ENCODE results near the gene CCR5.
"Not testable (repeated sequence)": the region's sequence is repeated elsewhere in the genome, so short reads cannot be mapped to it uniquely, and the experiment has no call there.

The CCR5 gene

DNA sequence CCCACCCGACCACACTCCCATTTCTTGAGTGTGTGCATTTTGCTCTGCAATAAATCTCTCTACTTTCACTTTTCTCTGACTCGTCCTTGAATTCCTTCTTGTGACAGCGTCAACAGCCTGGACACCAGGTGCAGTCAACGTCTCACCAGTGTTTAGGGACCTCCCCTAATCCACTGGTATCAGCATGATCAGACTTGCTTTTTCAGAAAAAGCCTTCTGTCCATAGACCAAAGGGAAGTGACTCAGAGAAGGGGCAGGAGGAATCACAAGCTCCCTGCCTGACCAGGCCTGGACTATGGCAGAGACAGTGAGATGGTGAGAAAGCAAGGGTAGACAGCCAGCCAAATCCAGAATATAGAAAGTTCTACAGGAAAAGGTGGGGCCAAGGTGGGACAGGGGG lies 15.5 kb downstream of the CCR5 start:
- no peak for DNase-seq (ENCODE audit: low spot score)

DNA sequence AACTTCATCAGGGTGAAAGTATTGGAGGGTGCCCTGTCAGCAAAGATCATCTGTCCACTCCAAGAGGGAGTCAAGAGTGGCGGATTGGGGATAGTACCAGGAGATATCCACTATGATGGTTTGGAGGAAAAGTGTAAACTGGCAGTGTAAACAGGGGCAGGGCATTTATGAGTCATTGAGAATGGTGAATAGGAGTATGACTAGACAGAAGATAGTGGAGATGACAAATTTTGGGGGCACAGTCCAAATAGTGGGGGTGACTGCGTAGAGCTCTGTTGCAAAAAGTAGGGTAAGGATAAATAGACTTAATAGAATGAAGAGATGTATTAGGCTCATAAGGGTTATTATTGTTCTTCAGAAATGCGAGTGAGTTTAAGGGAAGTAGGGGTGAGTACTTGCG lies 18.1 kb downstream of the CCR5 start:
- not testable (repeated sequence) for DNase-seq (ENCODE audit: low spot score)

DNA sequence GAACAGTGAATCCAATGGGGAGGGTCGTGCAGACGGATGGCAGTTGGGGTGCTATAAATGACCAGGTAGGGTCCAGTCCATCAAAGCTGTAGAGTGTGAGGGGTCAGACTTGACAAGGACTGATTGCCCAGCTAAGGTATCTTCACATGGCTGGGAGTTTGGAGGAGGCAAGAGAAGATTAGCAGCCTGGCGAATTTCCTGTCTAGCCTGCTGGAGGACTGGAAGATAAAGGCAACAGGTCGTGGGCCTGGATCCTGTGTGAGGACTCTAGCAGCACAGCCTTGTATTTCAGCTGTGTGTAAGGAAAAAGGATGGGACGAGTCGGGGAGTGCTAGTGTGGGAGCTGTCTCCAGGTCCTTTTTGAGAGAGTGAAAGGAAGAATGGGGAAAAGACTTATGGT lies 18.6 kb downstream of the CCR5 start:
- DNase-seq (ENCODE audit: low spot score): no peak

DNA sequence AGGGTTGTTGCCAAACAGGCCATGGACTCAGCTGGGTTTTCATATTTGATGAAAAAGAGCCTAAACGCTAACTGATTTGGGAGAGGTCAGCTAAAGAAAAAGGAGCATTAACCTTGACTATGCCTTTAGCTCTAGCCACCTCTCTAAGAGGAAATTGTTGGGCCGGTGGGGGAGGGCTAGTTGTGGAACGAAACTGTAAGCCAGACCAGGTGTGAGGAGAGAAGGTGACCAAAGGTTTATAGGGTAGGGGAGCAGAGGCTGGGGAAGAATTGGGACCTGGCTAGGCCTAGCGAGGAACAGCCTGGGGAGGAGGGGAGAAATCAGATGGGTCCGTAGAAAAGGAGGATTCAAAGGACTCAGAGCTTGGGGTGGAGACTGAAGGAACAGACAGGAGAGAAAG lies 20.8 kb downstream of the CCR5 start:
- DNase-seq (ENCODE audit: low spot score): not testable (repeated sequence)

DNA sequence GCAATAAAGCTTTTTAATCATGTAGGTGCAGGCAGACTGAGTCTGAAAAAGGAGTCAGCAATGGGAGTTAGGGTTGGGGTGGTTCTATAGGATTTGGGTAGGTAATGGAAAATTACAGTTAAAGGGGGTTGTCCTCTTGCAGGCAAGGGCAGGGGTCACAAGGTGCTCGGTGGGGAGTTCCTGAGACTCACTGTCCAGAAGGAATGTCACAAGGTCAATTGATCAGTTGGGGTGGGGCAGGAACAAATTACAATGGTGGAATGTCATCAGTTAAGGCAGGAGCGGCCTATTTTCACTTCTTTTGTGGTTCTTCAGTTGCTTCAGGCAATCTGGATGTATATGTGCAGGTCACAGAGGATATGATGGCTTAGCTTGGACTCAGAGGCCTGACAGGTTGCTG lies 22.3 kb downstream of the CCR5 start:
- DNase-seq (ENCODE audit: low spot score): no peak

DNA sequence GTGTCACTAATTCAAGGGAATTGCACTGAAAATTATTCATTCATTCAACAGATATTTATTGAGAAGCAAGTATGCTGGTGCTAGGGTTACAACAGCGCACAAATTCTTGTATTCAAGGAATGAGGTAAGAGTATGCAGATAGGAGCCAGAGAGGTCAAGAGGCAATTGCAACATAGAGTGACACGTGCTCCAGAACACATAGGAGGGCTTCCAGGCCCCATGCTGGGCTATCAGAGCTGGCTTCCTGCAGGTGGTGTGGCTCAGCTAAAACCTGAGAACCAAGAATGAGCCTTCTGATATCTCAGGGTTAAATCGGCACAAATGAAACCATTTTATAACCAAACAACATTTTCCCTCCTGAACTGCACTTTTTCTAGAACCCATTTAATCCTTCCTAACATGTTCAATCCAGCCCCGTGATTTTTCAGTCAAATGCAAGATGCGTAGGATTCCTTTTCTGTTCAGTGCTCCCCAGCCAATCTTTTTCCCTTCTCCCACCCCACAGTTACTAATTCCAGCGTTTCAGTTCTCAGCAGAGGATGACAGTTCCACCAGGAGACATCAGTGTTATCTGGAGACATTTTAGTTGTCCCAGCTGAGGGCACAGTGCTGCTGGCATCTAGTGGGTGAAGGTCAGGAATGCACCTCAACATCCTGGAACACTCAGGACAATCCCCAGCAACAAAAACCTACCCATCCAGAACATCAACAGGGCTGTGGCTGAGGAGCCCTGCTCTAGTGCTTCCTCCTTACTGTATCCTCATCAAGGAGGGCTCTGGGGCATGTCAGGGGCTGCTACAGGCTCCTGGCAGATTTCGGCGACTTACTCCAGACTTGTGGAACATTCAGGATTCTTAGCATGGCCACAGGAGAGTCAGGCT lies 23.0 kb downstream of the CCR5 start:
- no peak for DNase-seq (ENCODE audit: low spot score)

DNA sequence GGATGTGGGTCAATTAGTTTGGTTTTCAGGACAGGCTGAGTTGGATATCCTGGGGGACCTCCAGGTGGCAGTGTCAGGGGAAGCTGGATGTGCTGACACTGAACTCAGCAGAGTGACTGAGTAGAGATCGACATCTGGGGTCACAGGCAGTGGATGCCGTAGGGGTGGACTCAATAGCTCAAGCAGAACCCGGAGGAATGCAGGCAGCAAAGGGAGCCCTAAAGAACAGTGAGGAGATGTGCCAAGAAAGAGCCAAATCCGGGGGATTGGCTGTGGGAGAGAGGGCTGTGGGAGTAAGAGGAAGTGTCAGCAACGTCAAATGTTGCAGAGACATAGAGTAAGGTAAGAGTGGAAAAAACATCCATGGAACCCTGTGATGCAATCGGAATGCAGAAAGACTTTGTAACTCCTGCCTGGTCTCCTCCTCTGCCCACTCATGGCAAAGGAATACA lies 24.5 kb downstream of the CCR5 start:
- DNase-seq (ENCODE audit: low spot score): no peak

DNA sequence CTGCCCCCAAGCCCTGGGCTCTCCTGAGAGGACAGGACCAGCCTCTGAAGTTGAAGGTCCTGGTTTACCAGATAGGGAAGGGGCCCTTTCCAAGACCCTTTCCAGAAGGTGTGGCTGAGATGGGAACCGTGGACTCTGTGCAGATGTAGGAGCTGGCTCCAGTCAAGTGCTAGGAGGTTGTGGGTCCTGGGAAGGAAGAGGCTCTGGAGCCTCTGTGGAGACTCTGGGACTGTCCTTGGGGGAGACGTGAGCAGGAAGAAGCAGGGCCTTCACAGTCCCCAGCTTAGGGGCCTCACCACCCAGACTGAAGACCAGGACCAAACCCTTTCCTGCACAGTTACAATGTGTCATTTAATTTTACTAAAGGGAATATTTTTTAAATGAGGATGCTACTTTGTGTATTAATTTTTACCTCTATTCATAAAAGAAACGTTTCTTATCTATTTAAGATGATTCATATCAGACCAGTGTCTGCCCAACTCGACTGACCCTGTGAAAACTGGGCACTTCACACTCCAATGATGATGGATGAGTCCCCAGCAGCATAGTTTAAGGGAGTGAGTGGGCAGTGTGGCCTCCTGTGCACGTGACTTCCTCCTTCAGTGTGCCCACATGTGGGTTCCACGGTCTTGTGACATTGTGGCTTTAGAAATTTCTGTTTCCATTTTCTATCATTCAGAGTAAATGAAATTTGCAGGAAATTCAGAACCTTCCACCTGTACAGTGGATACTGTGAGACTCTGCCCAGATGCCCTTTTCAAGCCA lies 25.2 kb downstream of the CCR5 start:
- DNase-seq (ENCODE audit: low spot score): no peak

DNA sequence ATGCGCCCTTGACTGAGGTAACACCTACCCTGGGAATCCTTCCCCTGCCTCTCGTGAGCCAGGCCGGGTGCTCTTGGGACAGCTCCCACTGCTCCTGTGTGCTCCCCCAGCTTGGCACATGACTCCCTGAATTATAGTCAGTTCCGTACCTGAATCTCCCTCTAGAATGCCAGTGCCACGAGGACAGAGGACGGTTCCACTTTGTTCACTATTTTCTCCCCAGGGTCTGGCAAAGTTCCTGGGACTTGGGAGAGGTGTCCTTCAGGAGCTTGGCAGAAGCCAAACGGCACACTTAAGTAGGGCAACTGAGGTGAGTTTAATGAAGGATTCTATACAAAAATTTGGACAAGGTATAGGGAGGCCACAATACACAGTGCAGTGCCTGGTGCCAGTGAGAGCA lies 26.4 kb downstream of the CCR5 start:
- no peak for DNase-seq (ENCODE audit: low spot score)

DNA sequence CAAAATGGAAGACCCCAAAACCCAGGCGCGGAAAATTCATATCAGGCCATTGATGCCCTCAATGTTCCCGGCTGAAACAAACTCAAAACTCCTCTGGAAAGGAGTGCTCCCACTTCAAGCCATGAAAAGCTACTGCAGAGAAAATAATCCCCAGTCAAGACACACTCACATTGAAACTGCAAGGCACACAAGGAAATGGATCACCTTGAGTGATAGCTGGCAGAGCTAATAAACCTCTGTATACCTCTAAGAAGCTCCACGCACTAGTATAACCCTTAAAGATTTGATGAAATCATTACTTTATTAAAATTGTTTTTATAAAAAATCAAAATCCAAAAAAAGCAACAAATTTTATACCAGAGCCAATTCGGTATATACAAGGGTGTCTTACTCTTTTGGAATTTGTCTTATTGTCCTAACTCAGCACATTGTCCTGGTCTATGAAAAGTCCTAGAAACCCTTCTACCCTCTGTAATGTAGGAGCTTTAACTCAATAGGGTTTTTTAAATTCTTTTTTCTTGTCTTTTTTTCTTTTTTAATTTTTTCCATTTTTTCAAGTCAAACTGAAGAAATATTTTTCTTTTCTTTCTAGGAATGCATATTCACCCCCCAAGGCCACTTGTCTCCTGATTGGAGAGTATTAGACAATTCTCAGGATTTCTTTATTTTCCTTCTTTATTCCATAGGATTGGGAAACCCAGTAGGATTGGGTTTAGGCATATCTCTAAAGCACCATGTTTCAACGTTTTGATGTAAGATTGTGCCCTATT lies 27.6 kb downstream of the CCR5 start:
- DNase-seq (ENCODE audit: low spot score): no peak

DNA sequence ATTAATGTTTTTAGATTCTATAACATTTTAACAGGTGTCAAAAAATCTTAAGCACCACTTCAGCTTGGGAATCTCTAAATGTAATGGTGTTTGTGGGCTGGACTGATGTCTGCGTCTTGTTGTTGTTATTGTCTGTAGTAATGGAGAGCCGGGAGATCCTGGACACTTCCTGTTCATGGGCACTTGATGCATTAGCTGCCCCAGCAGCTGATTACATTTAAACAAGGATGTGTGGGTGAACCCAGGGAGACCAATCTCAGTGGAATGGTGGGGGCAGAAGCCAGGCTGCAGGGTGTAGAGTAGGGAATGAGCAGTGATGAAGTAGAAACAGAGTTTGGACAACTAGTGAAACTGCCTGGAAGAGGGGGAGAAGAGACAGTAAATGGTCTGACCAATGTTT lies 28.4 kb downstream of the CCR5 start:
- no peak for DNase-seq (ENCODE audit: low spot score)

DNA sequence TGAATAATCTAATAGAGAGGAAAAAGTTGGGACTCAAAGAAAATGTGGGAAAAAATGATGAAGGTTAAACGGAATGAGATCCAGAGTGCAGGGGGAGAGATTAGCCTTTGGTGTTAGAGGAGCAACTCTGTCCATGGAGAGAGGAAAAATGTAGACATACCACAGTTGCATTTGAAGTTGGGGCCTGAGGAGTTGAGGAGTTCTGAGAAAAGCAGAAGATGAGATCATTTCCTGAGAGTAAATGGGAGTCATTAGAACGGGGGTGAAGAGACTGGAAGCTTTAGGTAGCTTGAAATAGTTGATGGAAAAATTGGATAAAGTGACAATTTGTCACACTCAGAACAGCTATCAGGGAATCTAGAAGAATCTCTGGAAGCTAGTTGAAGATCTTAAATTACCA lies 28.8 kb downstream of the CCR5 start:
- DNase-seq (ENCODE audit: low spot score): no peak

DNA sequence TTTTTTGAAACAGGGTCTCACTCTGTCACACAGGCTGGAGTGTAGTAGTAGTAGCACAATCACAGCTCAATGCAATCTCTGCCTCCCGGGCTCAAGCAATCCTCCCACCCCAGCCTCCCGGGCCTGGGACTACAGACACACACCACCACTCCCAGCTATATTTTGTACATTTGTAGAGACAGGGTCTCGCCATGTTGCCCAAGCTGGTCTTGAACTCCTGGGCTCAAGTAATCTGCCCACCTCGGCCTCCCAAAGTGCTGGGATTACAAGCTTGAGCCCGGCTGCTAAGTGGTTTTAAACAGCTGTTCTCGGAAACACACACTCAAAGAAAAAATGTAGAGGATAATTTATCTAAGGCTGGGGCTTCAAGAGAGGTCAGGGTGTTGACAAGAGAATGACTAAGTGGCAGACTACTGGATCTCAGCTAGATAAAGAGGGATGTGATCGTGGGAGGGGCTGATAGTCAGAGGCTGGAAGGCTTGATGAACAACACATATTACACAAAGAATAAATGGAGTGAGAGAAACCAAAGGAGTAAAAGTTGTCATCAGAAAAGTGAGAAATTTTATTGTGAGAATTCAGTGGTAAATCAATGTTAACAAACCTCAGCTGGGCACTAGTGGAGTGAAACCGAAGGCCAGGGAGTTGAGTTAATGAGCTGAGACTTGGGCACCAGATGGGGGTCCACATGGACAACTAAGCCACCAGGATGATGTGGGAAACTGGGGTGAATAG lies 29.4 kb downstream of the CCR5 start:
- peak; percentile 67 for DNase-seq (ENCODE audit: low spot score)

DNA sequence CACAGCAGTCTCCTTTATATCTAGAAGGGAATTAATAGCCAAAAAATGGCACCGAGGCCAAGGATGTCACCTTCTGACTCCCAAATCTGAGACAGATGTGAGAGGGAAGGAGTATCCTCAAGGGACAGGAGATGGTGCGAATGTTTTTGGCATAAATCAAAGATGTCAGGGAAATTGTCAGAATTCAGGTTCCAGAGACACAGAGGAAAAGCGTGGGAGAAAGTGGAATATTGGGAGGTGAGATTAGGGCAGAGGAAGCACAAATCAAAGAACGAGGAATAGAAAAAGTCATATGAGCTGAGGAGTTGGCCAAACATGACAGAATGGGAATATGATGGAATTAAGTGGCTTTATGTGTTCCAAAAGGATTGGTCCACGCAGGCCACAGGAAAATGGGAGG lies 30.1 kb downstream of the CCR5 start:
- DNase-seq (ENCODE audit: low spot score): no peak

DNA sequence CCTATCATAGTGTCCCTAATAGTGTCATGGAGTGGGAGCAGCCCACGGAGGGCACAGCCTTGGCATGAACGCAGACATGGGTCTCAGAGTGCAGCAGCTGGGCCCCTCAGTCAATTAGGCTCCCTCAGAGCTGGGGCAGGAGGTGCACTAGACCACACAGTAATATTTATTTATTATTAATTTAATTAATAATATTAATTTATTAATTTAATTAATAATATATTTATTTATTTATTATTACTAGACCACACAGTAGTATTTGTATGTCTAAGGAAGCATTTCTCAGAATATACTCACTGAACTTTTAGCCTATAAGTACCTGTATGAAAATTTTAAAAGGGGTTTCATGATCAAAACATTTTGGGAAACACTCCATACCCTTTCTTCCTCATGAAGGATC lies 30.8 kb downstream of the CCR5 start:
- no peak for DNase-seq (ENCODE audit: low spot score)

DNA sequence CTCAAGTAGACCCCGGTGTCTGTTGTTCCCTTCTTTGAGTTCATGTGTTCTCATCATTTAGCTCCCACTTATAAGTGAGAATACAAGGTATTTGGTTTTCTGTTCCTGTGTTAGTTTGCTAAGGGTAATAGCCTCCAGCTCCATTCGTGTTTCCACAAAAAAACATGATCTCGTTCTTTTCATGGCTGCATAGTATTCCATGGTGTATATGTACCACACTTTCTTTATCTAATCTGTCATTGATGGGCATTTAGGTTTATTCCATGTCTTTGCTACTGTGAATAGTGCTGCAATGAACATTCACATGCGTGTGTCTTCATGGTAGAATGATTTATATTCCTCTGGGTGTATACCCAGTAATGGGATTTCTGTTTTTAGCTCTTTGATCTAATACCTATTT lies 32.2 kb downstream of the CCR5 start:
- DNase-seq (ENCODE audit: low spot score): not testable (repeated sequence)

DNA sequence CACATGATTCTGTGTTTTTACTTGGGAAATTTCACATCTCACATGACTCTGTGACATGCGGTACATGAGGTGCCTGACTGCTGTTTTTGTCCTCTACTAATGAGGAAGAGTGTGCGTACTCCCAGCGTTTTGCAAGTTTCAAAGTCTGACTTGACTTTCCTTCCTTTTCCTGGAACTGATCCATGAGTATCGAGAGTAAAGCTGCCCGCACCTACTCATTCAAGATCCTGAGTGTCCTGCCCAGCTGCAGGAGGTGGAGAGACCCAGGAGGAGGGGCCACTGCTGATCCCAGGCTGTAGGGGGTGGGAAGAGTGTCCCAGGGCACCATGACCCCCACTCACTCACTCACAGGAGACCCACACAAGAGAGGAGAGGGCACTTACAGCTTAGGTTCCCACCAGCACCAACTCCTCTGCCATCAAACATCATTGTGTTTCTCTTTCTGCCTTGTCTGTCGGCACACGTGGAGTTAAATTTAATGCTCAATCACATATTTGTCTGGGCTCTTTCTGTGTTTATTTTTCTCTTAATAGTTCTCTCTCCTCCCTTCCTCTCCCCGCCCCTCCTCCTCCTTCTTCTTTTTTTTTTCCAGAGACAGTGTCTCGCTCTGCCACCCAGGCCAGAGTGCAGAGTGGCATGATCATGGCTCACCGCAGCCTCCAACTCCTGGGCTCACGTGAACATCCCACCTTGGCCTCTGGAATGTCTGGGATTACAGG lies 34.7 kb downstream of the CCR5 start:
- no peak for DNase-seq (ENCODE audit: low spot score)

DNA sequence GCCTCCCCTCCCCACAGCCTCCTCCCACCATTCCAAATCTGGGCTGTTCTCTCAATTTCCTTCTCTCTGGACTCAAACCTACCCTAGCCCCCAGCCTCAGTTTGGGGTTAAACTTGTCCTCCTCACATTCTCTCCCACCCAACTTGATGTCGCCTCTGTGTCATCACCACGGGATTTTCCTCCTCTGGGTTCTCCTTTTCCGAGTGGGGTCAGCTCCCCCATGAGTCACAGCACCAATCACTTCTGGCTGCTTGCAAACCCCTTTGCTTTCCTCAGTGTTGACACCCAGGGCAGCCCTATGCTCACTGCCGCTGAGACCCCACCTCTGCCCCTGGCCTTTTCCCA lies 35.7 kb downstream of the CCR5 start:
- DNase-seq (ENCODE audit: low spot score): no peak

DNA sequence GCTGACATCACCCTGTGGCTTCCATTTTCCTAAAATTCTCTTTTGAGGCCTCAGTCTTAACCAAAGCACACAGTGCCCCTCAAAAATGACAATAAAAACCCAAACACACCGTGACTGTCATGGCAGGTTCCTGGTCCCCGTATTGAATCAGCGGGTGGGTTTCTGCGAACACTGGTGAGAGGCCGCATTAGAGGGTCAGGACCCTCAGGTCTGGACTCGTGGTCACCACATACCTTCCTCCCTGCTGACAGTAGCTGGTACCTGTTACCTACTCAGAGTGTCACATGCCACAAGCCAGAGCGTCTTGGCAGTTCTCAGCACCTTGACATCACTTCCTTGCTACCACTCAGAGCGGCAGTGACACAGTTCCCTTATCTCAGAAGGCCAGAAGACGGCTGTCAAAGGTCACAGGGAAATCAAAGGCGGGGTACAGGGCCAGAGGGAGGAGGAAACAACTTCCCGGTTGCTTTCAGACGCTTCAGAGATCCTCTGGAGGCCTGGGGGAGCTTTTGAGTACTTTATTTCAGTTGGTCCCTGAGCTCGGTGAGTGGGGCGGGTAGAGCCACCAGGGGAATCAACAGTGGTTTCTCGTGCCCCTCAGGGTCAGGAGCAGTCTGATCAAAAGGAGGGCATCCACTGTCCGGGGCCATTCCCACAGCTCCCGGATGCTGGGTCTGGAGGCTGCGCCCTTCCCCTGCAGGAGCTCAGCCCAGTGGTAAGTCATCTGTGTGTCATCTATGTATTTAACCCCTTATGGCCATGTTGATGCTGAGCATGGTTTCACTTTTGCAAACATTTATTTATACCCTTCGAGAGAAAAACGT lies 36.3 kb downstream of the CCR5 start, which contains the start of the genes CCR5AS and CCRL2:
Gene CCR5AS (minus strand): TSS at position 279 of the 824 bp plus-strand sequence.
Gene CCRL2 (plus strand): TSS at position 472 of the 824 bp plus-strand sequence. CDS start 821 bp downstream, outside the sequence.
- DNase-seq (ENCODE audit: low spot score): peak; percentile 73

DNA sequence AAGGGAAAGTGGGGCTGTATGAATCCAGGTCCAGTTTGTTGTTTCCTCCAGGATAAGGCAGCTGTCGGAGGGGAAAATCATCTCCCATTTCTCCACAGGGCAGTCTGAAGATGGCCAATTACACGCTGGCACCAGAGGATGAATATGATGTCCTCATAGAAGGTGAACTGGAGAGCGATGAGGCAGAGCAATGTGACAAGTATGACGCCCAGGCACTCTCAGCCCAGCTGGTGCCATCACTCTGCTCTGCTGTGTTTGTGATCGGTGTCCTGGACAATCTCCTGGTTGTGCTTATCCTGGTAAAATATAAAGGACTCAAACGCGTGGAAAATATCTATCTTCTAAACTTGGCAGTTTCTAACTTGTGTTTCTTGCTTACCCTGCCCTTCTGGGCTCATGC lies 37.2 kb downstream of the CCR5 start:
- no peak for DNase-seq (ENCODE audit: low spot score)

All from hepatic stellate cell (primary cell).